Motor neuron (in vitro differentiated cells): ENCODE data around the gene FLNC. TPM values are rescaled to one million over a fixed set of nuclear protein-coding genes. Genes with fewer than 3 reads are reported as not detected.

Experiments
- ATAC-seq, 8 experiments: fragments of 200-7000 bp; cut with Tn5 transposase; replicated peaks in 6 of 8; 2 replicates each; pipeline ENCODE4 v1.8.0; 2021; ENCODE audit warnings: mild to moderate bottlenecking in 8 of 8, moderate library complexity in 8 of 8
- H3K27ac ChIP-seq, 2 donors: fragments of 250-450 bp; sonication (Bioruptor Pico); 2 replicates each; pipeline ENCODE4 v1.9.0; 2021; ENCODE audit warnings: antibody characterized with exemption in 2 of 2, mild to moderate bottlenecking in 2 of 2, moderate library complexity in 1 of 2
- H3K4me1 ChIP-seq, 2 donors: fragments of 250-450 bp; sonication (Bioruptor Pico); replicated peaks in 1 of 2; 2 replicates each; pipeline ENCODE4 v1.6.1; 2021; ENCODE audit warnings: antibody characterized with exemption in 2 of 2, mild to moderate bottlenecking in 2 of 2, moderate library complexity in 1 of 2
- H3K4me3 ChIP-seq, 5 donors: fragments of 250-450 bp; sonication (Bioruptor Pico); 2 replicates each; pipeline ENCODE4 v1.9.0; 2021; ENCODE audit warnings: antibody characterized with exemption in 5 of 5, mild to moderate bottlenecking in 5 of 5, moderate library complexity in 4 of 5
- WGBS, 10 experiments: fragments of 450-650 bp; shearing (Covaris generic); methylation state at CpG; one replicate each; pipeline ENCODE4 v1.0.0; 2022; 5-methylcytosine and 5-hydroxymethylcytosine counted together
- in situ Hi-C, 9 experiments: fragments of 400-800 bp; cut with MboI; loops; one replicate each; pipeline ENCODE4 v1.15.0; 2021; ENCODE audit warnings: low sequenced_read_pairs in 9 of 9, low pct_unique_long_range_greater_than_20kb in 2 of 9; ENCODE audit not compliant: unreplicated experiment in 9 of 9
- total RNA-seq, 8 experiments: library from RNA; unstranded; fragments of 300-600 nt; gene quantifications; 2 replicates each; pipeline versions ENCODE4 v1.2.3 to v1.2.4, GENCODE V29; 2022

Gene FLNC
- total RNA-seq, 8 experiments from 2014 or later = 1.7 to 157 (median 25.9) TPM

DNA sequence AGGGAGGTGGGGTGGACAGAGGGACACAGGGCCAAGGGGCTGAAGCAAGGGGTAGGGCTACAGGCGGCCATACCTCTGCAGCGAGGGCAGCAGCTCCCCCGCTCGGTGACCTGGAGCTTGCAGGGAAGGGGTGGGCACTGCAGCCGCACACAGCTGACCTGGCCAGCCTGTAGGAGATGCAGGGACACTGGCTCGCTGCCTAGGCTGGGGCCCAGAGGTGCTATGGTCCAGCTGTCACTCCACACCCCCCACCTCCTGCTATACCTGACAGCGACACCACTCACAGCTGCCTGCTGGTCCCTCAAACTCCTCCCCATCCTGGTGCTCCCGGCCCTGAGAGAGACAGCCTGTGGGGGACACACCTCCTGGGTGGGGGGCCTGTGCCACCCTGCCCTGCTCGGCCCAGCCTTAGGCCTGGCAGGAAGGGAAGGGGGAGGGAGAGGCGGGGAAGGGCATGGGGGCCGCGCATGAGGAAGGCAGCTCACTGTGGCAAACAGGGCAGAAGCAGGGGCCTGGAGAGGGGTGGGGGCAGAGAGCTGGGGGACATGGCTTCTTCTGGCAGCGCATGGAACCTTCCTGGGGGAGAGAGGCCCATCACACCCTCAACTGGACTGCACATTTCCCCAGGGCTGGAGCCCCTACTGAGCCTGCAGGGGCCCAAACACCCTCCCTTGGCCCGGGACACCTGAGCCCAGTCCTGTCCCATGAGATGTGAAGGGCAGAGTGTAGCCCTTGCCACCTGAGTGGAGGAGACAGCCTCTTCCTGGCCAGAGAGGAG is 56.4 kb downstream of the FLNC start:
- no peak overlapping the region for H3K27ac ChIP-seq
- in situ Hi-C loops = loop anchor here in 5 of 9 experiments (25.0 kb wide), 4 partner anchors 274 to 474 kb away; partner anchors contain the start of genes HILPDA (in 1 of the 5) and IMPDH1 (in 1 of the 5)
- peak in 2 of 8 experiments; percentile 6 to 11 for ATAC-seq
- no peak overlapping the region for H3K4me3 ChIP-seq
- WGBS, 10 experiments = 0 to 100% (median 60%) methylated on average over 1 of the region's 14 CpGs; no CpG with 5 or more reads in 7 of the 10 experiments
- no peaks in the 10 kb centered on the region for H3K4me1 ChIP-seq

GRCh38 chr7:128887169-128888038 is 57.2 kb downstream of the FLNC start:
- 88 to 100% (median 95%) methylated on average over 1 to 3 of the region's 7 CpGs; no CpG with 5 or more reads in 6 of the 10 experiments for WGBS, 10 experiments
- peak in 1 of 8 experiments; percentile 8 for ATAC-seq
- H3K27ac ChIP-seq = no peak overlapping the region
- no peak overlapping the region for H3K4me3 ChIP-seq
- in situ Hi-C loops = loop anchor here in 5 of 9 experiments (25.0 kb wide), 4 partner anchors 275 to 475 kb away; partner anchors contain the start of genes HILPDA (in 1 of the 5) and IMPDH1 (in 1 of the 5)
- H3K4me1 ChIP-seq = no peaks in the 10 kb centered on the region

GRCh38 chr7:128888039-128888755 is 58.0 kb downstream of the FLNC start:
- in situ Hi-C loops = loop anchor here in 5 of 9 experiments (25.0 kb wide), 4 partner anchors 276 to 476 kb away; partner anchors contain the start of genes HILPDA (in 1 of the 5) and IMPDH1 (in 1 of the 5)
- Histone ChIP-seq H3K4me3 (no peak overlapping the region), H3K4me1 (no peaks in the 10 kb centered on the region), H3K27ac (no peak overlapping the region)
- no peak for ATAC-seq
- WGBS, 10 experiments = 0 to 100% (median 80%) methylated on average over 1 to 4 of the region's 7 CpGs; no CpG with 5 or more reads in 3 of the 10 experiments

DNA sequence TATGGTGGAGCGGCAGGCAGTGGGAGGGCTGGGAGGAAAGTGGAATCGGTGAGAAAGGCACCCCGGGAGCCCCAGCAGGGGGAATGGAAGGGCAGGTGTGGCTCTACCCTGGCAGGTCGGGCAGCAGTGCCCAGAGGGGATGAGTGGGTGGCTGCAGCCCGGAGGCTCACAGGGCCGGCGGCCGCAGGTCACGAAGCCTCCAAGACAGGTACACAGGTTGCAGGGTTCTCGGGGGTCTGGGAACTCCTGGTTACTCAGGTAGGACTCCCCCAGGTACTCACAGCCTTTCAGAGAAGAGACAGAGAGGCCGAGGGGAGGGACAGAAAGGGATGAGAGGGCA is 58.5 kb downstream of the FLNC start:
- no peak for ATAC-seq

DNA sequence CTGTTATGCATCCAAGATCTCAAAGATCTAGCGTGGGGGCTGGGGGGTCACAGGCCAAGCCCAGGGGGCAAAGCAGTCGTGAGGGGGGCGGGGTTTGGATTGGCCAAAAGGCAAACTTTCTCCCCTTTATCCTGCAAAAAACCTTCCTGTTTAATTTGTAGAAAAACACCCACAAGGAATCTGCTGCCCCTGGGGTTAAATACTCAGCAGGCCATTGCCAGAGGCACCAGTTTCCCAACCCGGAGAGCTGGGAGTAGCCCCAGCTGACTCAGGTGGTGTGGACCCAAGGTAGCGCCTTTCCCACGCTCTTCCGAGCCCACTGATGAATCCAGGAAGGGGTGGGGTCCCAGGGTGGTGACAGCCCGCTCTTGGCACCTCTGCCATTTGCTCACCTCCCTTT is 58.9 kb downstream of the FLNC start:
- no peak overlapping the region for H3K27ac ChIP-seq
- in situ Hi-C loops = loop anchor here in 5 of 9 experiments (25.0 kb wide), 4 partner anchors 277 to 477 kb away; partner anchors contain the start of genes HILPDA (in 1 of the 5) and IMPDH1 (in 1 of the 5)
- no peak overlapping the region for H3K4me3 ChIP-seq
- H3K4me1 ChIP-seq = no peaks in the 10 kb centered on the region
- peak in 3 of 8 experiments; percentile 34 to 51 (median 46) for ATAC-seq
- 34 to 80% (median 70%) methylated on average over 1 to 4 of the region's 8 CpGs; no CpG with 5 or more reads in 4 of the 10 experiments for WGBS, 10 experiments

More for the DNA sequence above, 58.5 kb downstream of the FLNC start:
- WGBS, 10 experiments = 50 to 100% methylated on average over 2 of the region's 11 CpGs; no CpG with 5 or more reads in 8 of the 10 experiments
- H3K27ac ChIP-seq = no peak overlapping the region
- H3K4me3 ChIP-seq = no peak overlapping the region
- in situ Hi-C loops = loop anchor here in 5 of 9 experiments (25.0 kb wide), 4 partner anchors 276 to 476 kb away; partner anchors contain the start of genes HILPDA (in 1 of the 5) and IMPDH1 (in 1 of the 5)
- no peaks in the 10 kb centered on the region for H3K4me1 ChIP-seq

DNA sequence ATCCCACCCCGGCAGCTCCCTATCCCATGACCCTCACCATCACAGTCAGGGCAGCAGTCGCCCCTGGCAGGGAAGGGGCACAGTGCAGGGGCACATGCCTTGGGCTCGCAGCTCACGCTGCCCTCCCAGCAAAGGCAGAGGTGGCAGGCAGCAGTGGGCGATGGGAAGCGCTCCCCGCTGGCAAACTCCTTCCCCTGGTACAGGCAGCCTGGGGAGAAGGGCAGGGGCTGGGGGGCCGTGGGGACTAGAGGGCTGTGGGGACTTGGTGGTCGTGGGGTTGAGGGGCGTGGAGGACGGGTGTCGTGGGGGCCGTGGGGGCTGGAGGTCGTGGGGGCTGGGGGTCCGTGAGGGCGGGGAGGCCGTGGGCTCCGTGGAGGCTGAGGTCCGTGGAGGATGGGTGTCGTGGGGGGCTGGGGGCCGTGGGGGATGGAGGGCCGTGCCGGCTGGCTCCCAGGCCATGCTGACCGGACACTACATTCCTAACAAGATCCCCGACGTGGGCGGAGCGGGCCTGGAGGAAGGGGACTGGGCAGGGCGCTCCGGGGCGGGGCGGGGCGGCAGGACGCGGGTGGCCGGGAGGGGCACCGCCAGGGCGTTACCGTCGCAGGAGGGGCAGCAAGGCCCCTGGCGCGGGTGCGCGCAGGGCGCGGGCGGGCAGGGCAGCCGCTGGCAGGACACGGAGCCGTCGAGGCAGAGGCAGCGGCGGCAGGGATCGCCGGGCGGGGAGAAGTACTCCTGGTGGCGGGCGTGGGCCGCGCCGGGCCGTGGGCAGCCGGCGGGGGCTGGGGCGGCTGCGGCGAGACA is 60.3 kb downstream of the FLNC start:
- in situ Hi-C loops = loop anchor here in 5 of 9 experiments (25.0 kb wide), 4 partner anchors 278 to 478 kb away; partner anchors contain the start of genes HILPDA (in 1 of the 5) and IMPDH1 (in 1 of the 5)
- Histone ChIP-seq H3K4me1 (no peaks in the 10 kb centered on the region), H3K4me3 (no peak overlapping the region), H3K27ac (no peak overlapping the region)
- ATAC-seq = peak in 7 of 8 experiments; percentile 9 to 73 (median 29)
- WGBS, 10 experiments = 33 to 100% methylated on average over 1 of the region's 67 CpGs; no CpG with 5 or more reads in 8 of the 10 experiments

GRCh38 chr7:128891110-128891941 is 61.1 kb downstream of the FLNC start:
- ATAC-seq = peak in 6 of 8 experiments; percentile 6 to 28 (median 18)
- Histone ChIP-seq H3K4me3 (no peak overlapping the region), H3K4me1 (no peaks in the 10 kb centered on the region), H3K27ac (no peak overlapping the region)
- WGBS, 10 experiments = 60% methylated on average over 2 of the region's 41 CpGs; no CpG with 5 or more reads in 9 of the 10 experiments
- in situ Hi-C loops = loop anchor here in 5 of 9 experiments (25.0 kb wide), 4 partner anchors 279 to 479 kb away; partner anchors contain the start of genes HILPDA (in 1 of the 5) and IMPDH1 (in 1 of the 5)

DNA sequence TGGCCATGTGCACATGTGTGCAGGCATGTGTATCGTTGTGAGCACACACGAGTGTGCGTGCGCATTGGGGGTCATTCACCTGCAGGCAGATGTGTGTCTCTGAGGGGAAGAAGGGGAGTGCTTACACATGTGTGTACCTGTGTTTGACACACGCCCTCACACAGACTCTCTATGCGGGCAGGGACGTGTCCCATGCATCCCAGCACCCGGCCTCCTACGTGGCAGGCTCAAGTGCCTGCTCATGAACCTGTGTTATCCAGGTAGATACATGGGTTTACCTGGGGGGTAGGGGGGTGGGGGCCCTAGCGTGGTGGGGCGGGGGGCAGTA is 61.7 kb downstream of the FLNC start:
- no peak overlapping the region for H3K27ac ChIP-seq
- 80 to 100% methylated on average over 1 of the region's 11 CpGs; no CpG with 5 or more reads in 8 of the 10 experiments for WGBS, 10 experiments
- in situ Hi-C loops = loop anchor here in 5 of 9 experiments (25.0 kb wide), 4 partner anchors 280 to 480 kb away; partner anchors contain the start of genes HILPDA (in 1 of the 5) and IMPDH1 (in 1 of the 5)
- no peak for ATAC-seq
- no peak overlapping the region for H3K4me3 ChIP-seq
- H3K4me1 ChIP-seq = no peaks in the 10 kb centered on the region

DNA sequence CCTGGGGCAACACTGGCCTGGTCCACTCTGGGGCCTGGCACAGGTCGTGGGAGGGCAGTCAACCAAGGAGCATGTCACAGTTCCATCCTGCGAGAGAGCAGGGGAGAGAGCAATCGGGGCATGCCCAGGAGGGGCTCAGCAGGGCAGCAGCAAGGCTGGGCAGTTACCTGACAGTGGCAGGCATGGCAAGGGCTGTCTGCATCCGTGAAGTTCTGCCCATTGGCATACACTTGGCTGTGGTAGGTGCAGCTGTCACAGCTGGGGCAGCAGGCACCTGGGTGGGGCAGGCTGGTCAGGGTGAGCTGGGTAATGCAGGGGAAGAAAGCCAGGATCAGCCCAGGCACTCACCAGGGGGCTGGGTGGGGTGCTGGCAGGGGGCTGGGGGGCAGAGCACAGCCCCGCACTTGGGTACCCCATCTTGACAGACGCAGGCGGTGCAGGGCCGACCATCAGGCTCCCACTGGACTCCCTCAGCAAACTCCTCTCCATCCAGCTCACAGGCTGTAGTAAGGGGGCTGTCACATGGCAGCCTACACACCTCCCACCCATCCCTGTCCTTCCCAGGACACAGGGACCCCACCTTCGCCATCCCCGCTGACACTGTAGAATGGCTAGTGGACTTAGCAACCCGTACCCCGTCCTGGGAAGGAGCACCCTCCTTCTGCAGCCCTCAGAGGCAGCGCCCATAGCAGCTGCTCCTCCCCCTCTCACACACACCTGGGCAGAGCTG is 62.5 kb downstream of the FLNC start:
- Histone ChIP-seq H3K4me1 (no peaks in the 10 kb centered on the region), H3K4me3 (no peak overlapping the region), H3K27ac (no peak overlapping the region)
- no peak for ATAC-seq
- in situ Hi-C loops = loop anchor here in 5 of 9 experiments (25.0 kb wide), 4 partner anchors 280 to 480 kb away; partner anchors contain the start of genes HILPDA (in 1 of the 5) and IMPDH1 (in 1 of the 5)
- 73% methylated on average over 3 of the region's 13 CpGs; no CpG with 5 or more reads in 9 of the 10 experiments for WGBS, 10 experiments
